LoVo (cell line): ENCODE data around the gene SEPTIN10.
"Not testable (repeated sequence)": the region's sequence is repeated elsewhere in the genome, so short reads cannot be mapped to it uniquely, and the experiment has no call there.

Experiments
- DNase-seq: peaks from one replicate; pipeline ENCODE4 v3.0.0-alpha.2; 2016; ENCODE audit warnings: low spot score

Gene SEPTIN10

DNA sequence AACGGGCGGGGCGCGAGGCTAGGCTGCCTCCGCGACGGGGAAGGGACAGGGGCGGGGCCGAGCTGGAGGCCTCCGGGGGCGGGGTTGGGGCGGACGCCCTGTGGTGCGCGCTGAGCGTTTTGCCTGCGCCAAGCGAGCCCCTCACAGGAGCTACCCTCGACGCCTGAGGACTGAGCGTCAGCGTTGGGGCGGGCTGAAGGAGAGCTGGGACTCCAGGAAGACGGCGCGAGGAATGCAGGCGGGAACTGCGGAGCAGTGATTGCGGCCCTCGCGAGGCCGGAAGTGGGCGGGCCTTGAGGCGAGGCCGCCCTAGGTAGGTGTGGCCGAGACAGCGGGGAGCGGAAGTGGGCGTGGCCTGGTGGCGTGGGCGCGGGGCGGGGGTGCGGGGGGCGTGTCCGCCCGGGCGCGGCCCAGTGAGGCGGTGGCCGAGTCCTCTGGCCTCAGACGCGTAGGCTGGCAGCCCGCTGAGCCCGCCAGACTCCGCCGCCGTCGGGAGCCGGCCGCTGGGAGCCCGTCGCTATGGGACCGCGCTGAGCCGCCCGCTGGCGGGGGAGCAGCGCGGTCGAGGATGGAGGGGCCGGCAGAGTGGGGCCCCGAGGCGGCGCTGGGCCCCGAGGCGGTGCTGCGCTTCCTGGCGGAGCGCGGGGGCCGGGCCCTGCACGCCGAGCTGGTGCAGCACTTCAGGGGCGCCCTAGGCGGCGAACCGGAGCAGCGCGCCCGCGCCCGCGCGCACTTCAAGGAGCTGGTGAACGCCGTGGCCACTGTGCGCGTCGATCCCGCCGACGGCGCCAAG lies at the start of gene SEPTIN10, which contains the start of gene SOWAHC:
Gene SEPTIN10 (minus strand): TSS at position 45 of the 793 bp plus-strand sequence. CDS start 139 bp downstream, outside the sequence.
Gene SOWAHC (plus strand): TSS at position 443 of the 793 bp plus-strand sequence. CDS start 126 bp downstream, at position 569.
- DNase-seq: peak; percentile 98

DNA sequence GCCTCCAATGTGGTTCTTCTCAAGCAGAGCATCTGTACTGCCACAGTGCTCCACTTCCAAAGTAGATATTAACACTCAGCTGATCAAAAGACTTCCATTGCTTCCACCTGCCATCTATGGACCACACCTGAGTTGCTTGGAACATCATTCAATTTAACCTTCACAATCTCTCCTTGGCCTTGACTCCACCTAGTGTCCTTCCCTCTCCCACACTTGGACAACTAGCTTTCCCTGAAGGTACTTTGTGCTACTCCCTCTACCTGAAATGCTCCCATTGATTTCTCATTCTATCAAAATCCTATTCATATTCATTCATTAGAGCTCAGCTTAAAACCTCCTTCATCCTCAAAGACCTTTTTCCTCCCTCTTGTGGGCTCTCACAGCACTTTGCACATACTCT lies 49.1 kb upstream of the SEPTIN10 start:
- DNase-seq: no peak

DNA sequence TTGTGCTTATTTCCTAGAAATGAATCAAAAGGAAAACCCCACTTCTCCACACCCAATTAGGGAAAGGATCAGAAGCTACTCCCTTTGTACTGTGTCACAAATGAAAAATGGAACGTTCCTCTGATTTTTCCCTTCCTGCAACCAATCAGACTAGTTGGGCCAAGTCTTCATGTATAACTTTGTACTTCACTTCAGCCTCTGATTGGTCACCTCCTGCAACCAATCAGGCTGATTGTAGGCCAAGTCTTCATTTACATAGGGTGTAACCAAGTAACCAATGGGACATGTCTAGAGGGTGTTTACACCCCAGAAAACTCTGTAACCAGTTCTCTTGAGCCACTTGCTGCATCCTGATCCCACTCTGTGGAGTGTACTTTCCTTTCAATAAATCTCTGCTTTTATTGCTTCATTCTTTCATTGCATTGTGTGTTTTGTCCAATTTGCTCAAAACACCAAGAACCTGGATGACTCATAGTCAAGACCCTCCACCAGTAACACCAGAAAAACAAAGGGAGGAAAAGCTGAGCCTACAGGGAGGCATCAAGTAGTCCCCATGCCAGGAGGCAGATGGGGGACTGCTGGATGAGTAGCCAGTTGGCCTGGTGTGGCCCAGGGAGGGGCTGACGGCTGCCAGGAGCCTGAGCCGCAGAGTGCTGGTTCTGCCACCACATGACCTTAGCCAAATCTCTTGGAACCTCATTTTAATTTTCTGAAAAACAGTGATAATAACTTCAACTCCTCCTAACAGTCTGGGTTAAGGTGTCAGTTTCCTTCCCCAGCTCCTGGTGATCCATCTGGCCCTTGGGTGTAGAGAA lies 46.5 kb upstream of the SEPTIN10 start:
- no peak for DNase-seq

DNA sequence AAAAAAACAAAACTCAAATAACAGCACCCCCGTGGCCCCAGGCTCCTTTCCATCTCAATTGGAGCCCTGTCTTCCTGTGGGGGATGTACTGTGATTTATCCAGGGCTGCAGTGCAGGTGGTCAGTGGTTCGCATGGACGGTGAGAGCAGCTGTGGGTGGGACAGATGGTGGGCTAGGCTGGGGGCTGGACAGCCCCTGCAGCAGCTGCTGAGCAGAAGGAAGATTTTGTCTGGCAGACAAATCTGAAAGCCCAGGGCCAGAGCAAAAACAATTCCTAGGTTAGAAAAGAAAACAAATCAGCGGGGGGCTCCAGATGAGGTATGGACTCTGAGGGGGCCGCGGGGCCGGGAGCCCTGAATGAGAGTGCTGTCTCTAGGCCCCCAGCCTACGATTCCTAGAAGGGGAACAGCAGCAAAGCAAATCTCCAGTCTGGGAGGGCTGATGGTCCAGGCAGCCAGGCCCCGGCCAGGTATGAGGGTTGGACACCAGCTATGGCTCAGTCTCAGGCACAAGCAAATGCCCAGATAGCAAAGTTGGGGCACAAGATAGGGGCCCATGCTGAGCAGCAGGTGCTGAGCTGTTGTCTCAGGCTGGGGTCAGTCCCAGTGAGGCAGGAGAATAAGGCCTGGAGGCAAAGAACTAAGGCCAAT lies 45.8 kb upstream of the SEPTIN10 start:
- DNase-seq: no peak

DNA sequence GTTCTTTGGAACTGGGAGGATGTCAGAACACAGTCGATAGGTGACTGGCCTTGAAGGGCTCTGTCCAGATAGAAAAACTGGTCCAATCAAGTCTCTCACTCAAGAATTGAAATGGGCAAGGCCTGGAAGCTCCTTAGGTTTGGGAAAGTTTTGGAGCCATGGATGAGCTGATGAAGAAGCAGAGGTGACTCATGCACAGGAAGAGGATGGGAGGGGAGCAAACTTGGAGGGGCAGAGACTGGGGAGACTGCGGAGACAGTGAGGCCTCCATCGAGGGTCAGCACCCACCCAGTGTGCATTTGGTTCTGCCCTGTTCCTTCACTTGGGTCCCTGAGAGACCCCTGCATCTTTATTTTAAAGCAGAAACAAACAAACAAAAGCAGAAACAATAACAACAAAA lies 41.5 kb upstream of the SEPTIN10 start:
- DNase-seq: no peak

DNA sequence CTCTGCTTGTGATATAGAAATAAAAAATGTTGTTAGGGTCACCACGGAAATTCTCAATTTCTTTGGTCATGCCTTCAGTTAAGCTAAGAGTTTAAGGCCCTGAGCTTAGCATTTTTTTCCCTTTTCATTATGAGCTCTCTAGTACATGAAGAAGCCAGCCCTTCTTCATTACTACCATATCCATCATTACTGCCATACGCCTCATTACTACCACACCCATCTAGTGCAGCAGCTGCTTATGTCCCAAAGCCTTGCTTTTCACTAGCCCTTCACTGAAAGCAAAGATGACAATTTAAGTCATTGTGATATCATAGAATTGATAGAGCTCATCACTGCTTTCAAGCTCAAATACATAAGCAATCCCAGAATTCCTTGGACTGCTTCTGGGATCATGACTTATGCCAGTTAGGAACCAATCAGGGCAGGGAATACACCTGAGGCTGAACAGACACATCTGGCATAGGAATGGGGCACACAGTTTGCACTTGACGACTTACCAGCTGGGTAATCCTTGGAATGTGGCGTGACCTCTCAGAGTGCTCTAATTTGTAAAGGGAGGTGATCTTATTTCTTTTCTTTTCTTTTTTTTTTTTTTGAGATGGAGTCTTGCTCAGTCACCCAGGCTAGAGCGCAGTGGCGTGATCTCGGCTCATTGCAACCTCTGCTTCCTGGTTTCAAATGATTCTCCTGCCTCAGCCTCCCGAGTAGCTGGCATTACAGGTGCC lies 40.7 kb upstream of the SEPTIN10 start:
- no peak for DNase-seq

DNA sequence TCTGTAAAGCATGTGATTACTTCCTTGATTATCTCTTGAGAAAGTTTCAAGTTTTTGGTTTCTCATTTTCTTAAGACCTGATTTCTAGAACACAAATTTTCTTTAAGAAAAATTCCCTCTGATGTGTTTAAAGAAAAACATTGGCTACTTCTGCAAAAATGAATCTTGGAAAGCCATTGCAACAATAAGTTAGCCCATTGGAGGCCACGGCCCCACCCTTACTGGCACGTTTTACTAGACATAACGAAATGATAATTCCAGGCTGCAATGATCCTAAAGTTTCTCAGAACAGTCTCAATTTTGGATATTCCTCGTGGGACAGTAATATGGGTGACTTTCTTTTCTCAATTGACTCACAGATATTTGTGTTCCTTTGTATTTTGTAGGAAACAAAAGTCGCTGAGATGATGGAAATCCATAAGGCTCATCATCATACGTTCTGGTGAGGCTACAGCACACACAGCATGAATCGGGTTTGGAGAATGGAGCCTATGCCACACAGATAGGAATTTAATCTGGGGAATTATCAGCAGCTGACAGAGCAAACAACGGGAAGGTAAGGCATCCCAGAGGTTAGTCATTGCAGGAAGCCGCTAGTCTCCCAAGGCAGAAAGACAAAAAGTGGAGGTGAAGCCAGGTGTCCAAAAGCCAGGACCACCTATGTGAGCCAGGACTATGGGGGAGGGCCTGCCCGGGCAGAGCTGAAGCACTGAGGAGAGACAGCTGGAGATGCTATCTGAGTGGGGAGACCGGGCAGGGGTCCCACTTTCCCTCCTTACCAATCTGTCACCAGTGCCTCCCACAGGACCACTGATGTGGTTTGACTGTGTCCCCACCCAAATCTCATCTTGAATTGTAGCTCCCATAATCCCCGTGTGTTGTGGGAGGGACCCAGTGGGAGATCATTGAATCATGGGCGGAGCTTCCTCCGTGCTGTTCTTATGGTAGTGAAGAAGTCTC lies 36.2 kb upstream of the SEPTIN10 start:
- DNase-seq: no peak

DNA sequence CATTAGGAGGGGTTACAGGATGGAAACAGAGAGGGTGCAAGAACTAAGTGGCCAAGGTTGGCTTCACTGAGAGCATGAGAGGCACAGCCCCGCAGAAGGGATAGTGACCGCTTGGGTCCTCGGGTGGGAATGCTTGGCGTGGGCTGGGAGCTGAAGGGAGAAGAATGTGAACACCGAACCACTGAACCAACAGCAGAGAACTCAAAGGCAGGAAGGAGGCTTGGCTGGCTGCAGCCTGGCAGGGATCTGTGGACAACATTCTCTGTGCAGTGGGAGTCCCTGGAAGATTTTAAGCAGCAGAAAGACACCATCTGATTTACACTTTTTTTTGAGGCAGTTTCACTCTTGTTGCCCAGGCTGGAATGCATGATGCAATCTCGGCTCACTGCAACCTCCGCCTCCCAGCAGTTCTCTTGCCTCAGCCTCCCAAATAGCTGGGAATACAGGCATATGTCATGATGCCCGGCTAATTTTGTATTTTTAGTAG lies 34.3 kb upstream of the SEPTIN10 start:
- no peak for DNase-seq

DNA sequence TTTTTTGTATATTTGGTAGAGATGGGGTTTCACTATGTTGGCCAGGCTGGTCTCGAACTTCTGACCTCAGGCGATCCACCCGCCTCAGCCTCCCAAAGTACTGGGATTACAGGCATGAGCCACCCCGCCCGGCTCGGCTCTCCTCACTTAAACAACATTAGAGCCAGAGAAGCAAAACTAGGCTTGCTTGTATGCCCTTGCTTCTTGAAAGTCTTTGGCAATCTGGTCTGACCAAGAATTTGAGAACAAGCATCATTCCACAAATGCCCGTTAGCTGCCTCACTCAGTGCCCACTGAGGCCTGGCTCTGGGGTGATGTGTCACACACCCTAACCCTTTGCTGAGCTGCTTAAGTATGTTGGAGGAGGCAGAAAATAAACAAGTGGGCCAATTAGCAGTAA lies 33.9 kb upstream of the SEPTIN10 start:
- DNase-seq: no peak

DNA sequence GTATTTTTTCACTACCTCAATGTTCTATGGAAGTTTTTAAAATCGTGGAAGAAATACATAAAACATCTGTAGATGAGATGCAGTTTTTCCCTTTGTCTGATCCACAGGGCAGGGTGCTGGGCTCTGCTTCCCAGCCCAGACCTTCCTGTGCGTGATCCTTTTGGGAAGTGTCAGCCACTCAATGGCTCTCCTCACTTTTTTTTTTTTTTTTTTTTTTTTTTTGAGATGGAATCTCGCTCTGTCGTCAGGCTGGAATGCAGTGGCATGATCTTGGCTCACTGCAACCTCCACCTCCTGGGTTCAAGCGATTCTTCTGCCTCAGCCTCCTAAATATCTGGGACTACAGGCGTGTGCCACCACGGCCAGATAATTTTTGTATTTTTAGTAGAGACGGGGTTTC lies 33.2 kb upstream of the SEPTIN10 start:
- no peak for DNase-seq

DNA sequence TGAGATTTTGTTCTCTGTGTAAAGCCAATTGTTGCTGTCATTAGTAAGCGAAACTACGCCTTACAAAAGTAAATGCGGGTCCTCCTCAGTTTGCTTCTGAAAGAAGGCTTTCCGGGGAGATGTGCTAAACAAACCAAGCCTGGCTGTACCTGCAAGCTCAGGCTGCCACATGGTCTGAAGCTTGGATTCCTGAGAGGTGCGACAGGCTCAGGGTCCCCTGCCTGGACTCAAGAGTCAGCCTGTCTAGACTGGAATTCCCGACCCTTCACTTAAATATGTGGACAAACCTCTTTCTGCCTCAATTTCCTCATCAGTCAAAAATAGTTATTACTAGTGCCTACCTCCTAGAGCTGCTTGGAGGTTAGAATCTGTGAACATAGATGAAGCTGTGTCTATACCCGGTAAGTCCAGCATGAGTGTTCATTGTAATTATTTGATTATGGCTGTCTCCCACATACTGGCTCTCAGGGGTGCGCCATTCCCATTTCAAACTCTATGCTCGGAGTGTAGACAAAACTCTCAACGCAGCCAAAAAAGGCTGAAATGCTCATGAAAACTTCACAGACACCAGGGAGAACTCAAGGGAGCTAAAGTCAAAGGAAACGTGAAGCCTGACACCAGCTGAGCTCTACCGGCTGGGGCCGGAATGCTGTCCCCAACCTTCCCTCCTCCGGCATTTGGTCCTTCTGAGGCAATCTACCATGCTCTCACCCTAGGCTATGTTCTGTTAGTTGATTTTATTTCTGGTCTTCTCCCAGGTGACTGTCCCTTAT lies 31.8 kb upstream of the SEPTIN10 start:
- no peak for DNase-seq

DNA sequence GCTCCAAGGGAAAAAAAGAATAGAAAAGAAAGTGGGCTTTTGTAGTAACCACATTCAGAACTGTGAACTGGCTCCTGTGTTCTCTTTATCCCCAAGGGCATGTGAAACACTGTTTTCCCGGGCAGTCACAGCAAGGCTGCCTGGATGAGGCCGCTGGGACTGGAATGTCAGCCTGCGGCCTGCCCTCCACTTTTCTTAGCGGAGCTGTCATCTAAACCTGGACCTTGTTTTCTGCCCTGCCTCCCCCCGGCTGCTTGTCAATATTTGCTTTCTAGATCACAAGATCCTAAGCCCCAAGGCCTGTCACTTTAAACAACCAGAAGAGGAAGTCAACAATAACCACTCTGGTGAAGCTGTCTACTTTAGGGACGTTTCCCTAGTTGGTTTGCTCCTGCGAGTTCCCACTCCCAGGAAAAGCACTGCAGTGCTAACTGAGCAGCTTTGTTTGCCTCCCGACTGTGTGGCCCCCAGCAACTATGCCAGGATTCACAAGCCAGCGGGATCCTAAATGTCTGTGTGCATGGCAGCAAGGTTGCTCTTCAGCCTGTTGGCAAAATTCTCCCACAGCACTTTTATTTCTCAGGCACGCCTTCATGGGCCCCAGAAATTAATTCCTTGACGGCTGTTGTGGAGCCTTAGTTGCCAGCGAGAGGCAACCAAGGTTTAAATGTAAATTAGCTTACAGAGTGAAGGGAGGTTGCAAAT lies 31.0 kb upstream of the SEPTIN10 start:
- DNase-seq: no peak

DNA sequence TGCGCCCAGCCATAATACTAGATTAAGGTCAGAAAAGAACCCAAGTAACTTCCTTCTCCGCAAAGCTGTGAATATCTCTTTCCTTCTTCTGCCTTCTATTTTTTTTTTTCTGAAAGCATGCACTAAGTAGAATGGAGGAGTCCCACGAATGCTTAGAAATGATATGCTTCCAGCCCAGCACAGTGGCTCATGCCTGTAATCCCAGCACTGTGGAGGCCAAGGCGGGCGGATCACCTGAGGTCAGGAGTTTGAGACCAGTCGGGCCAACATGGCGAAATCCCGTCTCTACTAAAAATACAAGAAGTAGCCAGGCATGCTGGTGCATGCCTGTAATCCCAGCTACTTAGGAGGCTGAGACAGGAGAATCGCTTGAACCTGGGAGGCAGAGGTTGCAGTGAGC lies 26.2 kb upstream of the SEPTIN10 start:
- not testable (repeated sequence) for DNase-seq

DNA sequence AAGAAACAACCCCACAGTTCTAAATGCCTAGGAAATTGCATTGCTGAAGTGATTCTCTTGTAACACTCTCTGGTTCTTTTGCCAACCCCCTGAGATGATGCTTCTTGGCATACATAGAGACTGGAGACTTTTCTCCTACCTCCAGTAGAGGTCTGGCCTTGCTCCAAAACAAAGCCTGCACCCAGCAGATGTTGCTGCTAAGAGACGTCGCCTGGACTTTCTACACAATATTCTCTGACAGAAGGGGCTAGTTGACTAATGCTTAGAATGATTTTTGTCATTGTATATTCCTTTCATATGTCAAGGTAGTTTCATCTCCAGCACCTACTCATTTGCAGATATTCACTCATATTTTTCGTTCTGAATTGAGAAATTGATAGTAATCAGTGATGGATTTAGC lies 25.0 kb upstream of the SEPTIN10 start:
- DNase-seq: no peak

DNA sequence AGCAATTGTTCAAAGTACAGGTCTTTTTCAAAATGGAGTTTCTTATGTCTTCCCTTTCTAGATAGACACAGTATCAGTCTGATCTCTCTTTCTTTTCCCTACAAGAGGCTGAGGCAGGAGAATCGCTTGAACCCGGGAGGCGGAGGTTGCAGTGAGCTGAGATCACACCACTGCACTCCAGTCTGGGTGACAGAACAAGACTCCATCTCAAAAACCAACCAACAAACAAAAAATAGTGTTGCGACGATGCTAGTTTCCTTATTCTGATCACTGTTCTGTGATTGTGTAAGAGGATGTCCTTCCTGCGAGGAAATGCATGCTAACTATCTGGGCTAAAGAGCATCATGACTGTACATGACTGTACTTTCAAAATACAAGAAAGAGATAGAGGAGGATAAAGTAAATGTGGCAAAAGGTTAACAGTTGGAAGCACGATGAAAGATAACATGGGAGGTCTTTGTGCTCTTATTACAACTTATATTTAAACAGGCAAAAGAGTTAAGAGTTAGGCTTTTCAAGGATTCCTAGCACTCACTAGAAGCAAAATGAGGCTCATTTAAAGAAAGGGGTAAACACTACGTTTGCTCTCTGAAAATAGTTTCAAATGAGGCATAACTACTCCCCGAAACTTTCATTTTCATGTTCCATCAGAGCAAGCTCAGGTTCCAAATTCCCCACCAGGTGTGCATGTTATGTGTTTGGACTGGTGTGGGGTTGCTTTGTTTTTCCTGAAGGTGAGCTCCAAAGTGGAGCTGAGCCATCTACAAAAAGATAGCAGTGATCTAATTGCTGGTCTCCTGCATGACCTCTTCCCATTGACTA lies 24.2 kb upstream of the SEPTIN10 start:
- no peak for DNase-seq

DNA sequence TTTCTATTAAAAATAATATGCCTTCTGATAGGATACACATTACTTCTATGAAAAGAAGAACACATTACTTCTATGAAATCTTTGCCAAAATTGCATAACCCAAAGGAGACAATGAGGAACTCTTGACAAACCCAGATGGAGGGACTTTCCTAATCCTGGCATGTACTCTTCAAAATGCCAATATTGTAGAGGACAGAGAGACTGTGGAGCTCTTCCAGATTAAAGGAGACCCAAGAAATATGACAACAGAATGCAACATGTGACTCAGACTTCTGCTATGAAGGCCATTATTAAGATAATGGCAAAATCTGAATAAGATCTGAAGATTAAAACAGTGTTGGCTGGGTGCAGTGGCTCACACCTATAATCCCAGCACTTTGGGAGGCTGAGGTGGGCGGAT lies 22.6 kb upstream of the SEPTIN10 start:
- DNase-seq: no peak

DNA sequence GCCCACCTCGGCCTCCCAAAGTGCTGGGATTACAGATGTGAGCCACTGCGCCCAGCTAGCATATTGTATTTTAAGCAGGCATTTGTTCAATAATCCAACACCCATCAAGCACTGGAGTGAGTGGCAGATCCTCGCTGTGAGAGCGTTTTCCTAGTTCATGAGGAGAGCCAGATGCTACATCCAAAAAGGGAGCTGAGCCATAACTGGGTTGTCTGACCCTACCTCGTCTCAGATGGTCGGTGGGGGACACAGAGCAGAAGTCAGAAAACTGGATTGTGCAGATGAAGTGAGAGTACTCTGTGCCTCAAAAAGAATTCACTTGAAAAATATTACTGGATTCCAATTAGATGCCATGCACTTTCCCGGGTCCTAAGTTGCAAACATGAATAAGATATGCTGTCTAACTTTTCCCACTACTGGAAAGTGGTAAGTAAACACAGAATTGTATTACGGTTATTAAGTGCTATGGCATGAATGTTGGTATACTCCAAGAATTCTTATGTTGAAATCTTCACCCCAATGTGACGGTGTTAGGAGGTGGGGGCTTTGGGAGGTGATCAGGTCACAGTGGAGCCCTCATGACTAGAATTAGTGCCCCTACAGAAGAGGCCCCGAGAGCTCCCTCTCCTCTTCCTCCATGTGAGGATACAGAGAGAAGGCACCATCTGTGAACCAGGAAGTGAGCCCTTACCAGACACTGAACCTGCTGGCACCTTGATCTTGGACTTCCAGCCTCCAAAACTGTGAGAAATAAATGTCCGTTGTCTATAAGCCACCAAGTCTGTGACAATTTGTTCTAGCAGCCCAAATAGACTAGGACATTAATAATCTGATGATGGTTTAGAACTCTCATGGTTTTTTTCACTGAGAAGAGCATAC lies 21.9 kb upstream of the SEPTIN10 start:
- no peak for DNase-seq
